Measurements from ENCODE around the gene CD99. TPM values are rescaled to one million over a fixed set of nuclear protein-coding genes. Genes with fewer than 3 reads are reported as not detected.
A peak's percentile ranks its signal among the peaks of the same experiment; 100 is the strongest.

CD99 gene
- total and polyA plus RNA-seq, 2 of the 13 experiments (the other 11 are each of a cell fraction or from before 2014, with no cell fraction given): 78.8 to 111 TPM

- TF ChIP-seq HINFP (CRISPR knock-in tag; IDR thresholded peaks at IDR 0.05; ENCODE audit: low read depth) (no peak), ZBTB49 (CRISPR knock-in tag; IDR thresholded peaks at IDR 0.05; ENCODE audit: borderline replicate concordance) (no peak), MAF1 (CRISPR knock-in tag; IDR thresholded peaks at IDR 0.05; ENCODE audit: borderline replicate concordance) (no peak), CREM (IDR thresholded peaks at IDR 0.05) (peak; percentile 28; the same call in 1 of the 2 replicates), CREM (CRISPR knock-in tag; IDR thresholded peaks at IDR 0.05) (no peak), ZNF331 (CRISPR knock-in tag; IDR thresholded peaks at IDR 0.05) (no peak), CEBPG (CRISPR knock-in tag; IDR thresholded peaks at IDR 0.05) (peak; percentile 82), MEIS1 (CRISPR knock-in tag; IDR thresholded peaks at IDR 0.05; ENCODE audit: borderline replicate concordance) (no peak), PAWR (CRISPR knock-in tag; IDR thresholded peaks at IDR 0.05; ENCODE audit: borderline replicate concordance) (no peak), ZNF235 (CRISPR knock-in tag; IDR thresholded peaks at IDR 0.05; ENCODE audit: borderline replicate concordance) (no peak), ADNP (CRISPR knock-in tag; IDR thresholded peaks at IDR 0.05) (no peak), ZNF3 (CRISPR knock-in tag; IDR thresholded peaks at IDR 0.05) (no peak), ZNF574 (CRISPR knock-in tag; IDR thresholded peaks at IDR 0.05) (no peak), ZBTB14 (CRISPR knock-in tag; IDR thresholded peaks at IDR 0.05) (no peak), RBFOX2 (IDR thresholded peaks at IDR 0.05; ENCODE audit: low read depth, low read length) (no peak), NRL (CRISPR knock-in tag; IDR thresholded peaks at IDR 0.05; ENCODE audit: borderline replicate concordance) (no peak), JUN (CRISPR knock-in tag; IDR thresholded peaks at IDR 0.05) (no peak), ZFY (CRISPR knock-in tag; IDR thresholded peaks at IDR 0.05) (no peak), HNRNPUL1 (IDR thresholded peaks at IDR 0.05; ENCODE audit: low read depth, low read length) (no peak), GRHL1 (CRISPR knock-in tag; conservative IDR thresholded peaks at IDR 0.05) (no peak), ATF7-NPFF (CRISPR knock-in tag; IDR thresholded peaks at IDR 0.05; ENCODE audit: low read depth) (no peak), NR2C2 (CRISPR knock-in tag; IDR thresholded peaks at IDR 0.05; ENCODE audit: borderline replicate concordance) (no peak)
These were observed 34.7 kb upstream of the CD99 start (continued) for GRCh38 chrX:2656257-2656836.

Data from HepG2 (cell line).